Limb (tissue), 2 donors: ENCODE results near the gene KCNIP4.
A peak's percentile ranks its signal among the peaks of the same experiment; 100 is the strongest.

Source experiments
- DNase-seq, 2 donors: peaks; one replicate each; pipeline ENCODE4 v3.0.0-alpha.2; 2016; ENCODE audit errors: extremely low spot score in 2 of 2

The KCNIP4 gene

DNA sequence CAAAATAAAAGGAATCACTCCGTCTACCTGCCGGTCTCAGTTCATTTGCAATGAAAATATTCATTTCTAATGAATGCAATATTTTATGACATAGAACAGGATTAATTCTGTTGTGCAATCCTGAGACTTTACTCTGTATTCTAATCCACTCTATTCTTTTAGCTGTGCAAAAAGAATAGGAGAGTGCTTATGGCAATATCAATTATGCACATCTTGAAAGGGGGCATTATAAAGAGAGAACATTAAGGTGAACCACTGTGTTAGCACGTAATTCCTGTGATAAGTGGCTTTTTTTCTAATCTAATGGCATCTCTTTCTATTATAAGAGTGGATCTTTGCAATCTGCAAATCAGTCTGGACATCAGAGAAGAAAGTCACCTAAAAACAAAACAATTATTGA is 99.5 kb downstream of the KCNIP4 start:
- DNase-seq = no peak

DNA sequence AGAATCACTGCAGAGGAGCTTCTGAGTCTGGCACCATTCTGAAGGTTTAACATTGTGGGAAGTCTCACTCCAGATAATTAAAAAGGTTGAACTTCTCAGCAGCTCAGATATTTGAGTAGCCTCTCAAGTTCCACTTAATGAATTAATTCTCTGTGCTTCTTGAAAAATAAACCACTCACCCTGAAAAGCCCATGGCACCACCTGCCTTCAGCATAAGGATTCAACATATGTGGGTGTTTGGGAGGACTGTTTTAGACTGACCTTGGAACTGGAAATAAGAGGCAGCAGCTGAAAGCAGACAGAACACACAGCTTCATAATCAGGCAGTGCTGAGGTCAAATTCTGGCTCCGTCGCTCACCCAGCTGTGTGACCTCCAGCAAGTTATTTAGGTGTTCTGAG is 100.6 kb downstream of the KCNIP4 start:
- DNase-seq = no peak

DNA sequence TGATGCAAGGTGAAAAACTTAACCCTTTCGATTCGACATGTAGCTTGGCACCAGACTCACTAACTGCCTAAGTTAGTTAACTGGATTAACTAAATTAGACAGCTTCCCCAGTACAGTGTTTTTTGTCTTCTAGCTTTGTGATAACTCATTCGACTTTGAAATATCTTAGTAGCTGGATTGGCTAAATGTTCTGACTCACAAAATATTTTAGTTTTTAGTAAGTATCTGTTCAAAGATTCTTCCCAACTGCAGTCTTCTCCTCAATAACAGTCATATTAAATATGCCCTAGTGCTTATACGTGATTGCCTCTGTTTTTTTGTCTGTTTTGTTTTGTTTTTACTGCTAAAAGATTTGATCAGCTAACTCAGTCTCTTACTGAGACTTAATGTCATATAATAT is 102.9 kb downstream of the KCNIP4 start:
- no peak for DNase-seq

DNA sequence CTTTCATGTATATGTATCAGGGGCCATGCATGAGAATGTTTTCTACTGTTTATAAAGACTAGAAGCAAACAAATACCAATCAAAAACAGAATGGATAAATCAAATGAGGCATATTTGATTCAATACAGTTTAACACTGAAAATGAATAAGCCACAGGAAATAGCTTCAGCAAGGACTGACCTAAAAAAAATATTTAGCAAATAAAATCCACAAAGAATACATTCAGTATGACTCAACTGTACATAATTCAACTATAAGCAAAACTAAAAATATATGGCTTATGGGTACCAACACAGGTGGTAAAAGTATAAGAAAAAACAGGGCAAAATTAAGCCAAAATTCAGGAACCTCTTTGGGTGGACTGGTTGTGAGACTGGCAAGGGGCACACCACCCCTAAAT is 112.9 kb downstream of the KCNIP4 start:
- DNase-seq = no peak

DNA sequence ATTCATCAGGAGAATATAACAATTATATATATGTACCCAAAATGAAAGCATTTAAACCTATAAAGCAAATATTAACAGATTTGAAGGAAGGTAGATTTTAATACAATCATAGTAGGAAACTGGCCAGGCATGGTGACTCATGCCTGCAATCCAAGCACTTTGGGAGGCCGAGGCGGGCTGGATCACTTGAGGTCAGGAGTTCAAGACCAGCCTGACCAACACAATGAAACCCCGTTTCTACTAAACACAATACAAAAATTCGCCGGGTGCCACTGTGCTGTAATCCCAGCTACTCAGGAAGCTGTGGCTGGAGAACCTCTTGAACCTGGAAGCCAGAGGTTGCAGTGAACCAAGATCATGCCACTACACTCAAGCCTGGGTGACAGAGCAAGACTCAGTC is 118.3 kb downstream of the KCNIP4 start:
- DNase-seq = no peak

DNA sequence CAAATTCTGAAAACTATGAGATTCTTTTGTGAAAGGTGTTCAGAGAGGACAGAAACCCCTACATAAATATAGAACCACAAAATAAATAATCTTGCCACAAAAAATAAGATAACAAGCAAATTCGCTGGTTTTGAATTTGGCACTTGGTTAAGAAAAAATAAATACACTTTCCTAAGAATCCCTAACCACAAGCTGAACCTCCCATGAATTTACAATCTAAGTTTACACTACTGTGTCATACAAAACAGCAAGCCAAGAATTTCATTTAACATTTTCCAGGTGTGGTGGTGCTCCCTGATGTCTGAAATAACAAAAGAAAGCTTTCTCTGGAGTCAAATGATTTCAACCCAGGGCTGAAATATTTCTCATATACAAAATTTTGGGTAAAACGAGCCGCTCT is 121.0 kb downstream of the KCNIP4 start:
- DNase-seq = no peak

DNA sequence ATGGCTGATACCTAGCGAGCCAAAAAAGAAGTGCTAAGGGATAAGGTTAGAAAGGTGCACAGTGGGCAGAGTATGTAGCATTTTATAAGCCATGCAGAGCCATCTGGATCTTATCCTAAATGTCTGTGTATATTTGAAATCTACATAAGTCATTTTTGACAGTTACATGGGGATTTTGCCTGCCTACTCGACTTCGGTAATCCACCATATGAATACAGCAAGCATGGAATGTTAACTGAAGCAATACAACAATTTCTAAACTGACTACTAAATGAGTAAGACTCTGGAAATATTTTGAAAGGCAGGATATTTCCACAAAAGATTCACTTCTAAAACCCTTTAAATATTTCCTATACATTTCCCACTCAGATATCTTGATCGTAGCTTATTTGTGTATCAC is 122.5 kb downstream of the KCNIP4 start:
- DNase-seq = no peak

DNA sequence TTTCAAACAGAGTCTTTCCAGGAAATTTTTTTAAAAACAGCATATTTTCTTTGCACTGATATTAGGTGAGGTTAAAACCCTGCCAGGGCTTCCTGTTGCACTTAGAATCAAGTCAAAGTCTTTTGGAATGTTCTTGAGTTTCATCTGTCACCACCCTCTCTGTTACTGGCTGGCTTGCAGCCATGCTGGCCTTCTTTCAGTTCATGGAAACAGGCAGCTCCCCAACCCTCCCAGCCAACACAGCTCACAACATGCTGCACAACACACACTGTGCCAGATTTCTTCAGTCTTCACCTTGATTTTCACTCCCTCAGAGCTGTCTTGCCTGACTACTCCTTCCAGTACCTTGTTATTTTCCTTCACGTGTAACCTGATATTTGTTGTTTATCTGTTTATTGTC is 129.5 kb downstream of the KCNIP4 start:
- peak; percentile 32 to 38 for DNase-seq

DNA sequence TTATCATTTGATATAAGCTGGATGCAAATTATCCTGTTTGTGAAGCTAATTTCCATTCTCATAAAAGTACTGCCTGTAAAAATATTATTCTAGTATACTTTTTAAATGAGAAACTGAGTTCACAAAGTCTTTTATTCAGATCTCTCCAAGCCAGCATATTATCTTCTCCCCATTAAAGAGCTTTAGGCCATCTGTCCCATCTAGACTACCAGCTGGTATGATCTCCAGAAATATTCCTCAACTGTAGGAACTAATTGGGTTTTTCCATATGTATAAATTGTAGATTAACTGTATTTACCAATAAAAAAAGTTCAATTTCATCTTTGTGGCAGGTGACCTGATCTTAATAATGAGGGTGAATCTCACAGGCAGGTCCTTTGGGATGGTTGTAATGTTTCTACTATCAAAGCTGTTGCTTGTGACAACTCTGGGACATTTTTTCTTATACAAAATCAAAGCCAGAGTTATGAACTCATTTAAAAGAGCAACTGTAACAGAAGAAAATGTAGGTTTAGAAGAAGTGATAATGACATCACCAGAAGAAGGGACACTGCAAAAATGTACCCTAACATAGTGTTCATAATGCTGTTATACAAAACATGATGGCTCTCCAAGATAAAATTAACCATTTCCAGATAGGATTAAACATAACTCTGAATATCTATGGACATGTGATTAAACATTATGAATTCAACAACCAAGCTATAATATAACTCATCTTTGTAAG is 132.8 kb downstream of the KCNIP4 start:
- no peak for DNase-seq

DNA sequence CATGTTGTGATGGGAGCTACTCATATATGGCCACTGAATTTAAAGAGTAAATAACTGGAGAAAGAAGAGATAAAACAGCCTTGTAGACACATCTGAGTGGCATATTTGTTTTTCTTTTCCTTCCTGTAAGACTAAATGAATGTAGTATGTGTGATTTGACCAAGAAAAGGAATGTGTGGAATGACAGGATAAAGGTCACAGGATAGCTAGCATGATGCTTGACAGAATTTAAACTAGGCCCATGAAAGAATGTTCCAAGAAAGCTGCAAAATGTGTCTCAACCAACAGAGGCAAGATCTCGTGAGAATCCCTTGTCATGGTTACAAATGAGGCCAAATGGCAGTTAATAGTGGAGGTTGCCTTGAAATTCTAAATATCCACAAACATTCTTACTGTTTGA is 137.0 kb downstream of the KCNIP4 start:
- DNase-seq = no peak

DNA sequence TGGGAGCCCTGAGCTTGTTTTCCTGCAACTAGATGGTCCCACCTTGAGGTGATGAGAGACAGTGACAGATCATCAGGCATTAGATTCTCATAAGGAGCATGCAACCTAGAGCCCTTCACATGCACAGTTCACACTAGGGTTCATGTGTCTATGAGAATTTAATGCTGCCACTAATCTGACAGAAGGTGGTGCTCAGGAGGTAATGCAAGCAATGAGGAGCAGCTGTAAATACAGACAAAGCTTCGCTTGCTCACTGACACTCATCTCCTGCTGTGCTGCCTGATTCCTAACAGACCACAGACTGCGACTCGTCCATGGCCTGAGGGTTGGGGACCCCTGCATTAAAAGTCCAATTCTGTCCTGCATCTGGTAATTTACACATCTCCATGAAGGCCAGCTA is 141.6 kb downstream of the KCNIP4 start:
- no peak for DNase-seq

DNA sequence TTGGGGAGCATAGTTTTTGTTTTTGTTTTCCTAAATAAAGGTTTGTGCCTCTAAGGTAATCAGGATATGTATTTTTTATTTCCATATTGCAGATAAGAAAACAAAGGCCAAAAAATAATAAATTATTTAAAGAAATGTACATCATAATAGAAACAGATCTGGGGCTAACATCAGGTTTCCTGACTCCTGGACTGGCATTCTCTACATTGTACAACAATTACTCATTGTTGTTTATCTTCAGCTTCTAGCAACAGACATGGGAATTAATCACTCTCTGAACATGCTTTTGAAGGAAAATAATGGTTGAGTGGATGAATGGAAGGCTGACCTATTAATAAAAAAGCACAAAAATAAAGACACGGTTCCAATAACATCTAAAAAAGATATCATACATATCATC is 146.2 kb downstream of the KCNIP4 start:
- no peak for DNase-seq

DNA sequence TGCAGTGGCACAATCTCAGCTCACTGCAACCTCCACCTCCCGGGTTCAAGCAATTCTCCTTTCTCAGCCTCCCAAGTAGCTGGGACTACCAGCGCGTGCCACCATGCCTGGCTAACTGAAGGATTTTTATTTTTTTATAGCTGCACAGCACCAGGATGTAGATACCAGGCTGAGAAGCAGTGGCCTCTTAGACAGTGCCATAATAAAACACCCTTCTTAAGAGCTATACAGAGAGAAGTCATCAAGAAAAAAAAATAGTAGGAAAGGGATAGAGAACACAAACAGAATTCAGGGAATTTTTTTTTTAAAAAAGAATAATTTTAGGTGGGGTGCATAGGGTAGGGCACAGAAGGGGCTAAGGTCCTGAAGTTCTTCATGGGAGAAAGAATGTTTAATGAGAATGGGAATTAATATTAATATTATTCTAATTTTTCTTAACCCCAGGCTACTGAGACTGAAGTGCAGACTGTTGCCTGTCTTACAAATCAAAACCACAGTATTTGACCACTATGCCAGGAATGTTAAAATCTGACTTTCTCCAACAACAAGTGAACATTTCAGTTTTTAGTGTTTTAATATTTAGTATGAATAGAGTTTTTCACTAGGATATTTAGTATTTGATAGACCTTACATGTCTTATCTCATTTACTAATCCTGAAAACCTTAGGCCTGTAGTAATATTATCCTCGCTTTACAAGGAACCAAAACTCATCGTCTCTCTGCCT is 146.7 kb downstream of the KCNIP4 start:
- DNase-seq = no peak

DNA sequence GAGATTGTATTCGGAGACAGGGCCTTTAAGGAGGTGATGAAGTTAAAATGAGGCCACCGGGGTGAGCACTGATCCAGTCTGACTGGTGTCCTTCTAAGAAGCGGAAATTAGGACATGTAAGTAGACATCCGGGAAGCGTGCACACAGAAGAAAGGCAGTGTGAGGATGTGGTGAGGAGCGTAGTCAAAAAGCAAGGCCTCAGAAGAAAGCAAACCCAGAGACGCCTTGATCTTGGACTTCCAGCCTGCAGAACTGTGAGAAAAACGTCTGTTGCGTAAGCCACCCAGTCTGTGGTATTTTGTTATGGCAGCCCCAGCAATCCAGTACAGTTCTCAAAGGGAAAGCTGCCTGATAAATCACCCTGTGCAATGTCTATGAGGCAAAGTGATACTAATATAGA is 153.5 kb downstream of the KCNIP4 start:
- no peak for DNase-seq

DNA sequence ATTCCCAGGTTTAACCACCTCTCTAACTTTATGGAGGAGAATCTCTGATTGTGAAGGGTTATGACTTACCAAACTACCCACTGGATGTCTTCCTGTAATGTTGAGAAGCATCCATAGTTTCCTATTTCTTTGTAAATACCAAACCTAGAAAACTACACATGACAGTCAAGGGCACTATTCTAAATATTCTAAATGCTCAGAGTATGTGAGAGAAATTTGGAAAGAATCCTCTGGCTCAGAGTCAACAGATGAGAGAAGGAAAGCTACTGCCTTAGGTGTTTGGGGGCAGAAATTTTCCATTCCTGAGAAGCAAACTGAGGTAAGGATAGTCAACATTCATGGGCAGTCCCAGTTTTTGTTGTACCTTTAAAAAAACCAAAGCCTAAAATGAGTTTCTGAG is 155.8 kb downstream of the KCNIP4 start:
- DNase-seq = no peak

DNA sequence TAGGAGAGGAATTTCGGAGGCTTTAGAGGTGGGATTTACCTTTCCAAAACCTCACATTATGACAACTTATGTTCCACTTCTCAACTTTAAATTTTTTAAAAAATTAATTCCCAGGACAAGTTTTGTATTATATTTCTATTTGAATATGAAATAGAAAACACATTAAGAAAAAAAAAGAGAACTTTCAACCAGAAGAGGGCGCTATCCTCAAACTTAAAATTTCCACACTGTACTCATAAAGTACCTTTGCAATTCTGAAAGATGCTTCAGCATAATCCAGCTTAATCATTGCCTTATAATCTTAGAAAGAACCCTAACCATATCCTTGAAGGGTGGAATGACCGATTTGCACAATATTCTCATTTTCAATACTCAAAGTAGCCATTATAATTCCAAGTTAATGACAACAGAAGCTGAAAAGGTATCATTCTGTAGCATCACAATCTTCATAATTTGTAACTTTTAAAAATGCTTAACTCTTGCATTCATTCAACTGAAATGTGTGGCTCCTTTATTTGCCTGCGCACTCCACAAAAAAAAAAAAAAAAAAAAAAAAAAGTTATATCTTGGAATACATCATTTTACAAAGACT is 158.0 kb downstream of the KCNIP4 start:
- DNase-seq = peak in 1 of 2 donors; percentile 40

DNA sequence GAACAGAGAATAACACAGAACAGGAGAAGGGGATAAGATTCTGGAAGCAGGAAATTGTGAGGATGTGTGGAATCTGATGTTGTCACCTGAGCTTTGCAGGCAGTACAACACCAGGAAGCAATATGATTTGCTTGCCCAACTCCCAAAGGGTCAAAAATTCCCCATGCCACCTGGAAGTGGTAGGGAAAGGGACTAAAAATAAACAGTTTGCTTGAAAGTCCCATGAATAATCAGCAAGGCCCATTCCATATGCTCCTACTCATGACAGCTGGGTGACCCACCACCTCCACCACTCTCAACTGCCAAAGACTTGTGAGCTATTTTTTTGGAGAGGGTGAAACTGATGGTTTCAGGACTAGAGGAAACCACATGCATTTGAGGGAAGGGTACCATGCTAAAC is 168.4 kb downstream of the KCNIP4 start:
- DNase-seq = no peak

DNA sequence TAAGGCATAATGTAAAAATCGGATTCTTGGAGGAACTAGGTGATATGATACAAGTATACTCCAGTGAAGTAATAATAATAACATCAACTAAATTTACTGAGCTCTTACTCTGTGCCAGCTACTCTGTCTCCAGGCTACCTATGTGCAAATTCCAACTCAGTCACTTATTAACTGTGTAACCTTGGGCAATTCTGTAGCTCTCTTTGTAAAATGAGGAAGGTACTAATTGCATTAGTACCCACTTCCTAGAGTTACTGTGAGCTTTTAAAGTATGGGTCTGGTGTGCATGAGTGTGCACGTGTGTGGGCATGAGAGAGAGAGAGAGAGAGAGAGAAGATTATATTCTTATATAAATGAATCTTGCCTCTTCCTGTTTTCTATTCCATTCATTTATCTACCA is 169.9 kb downstream of the KCNIP4 start:
- no peak for DNase-seq

DNA sequence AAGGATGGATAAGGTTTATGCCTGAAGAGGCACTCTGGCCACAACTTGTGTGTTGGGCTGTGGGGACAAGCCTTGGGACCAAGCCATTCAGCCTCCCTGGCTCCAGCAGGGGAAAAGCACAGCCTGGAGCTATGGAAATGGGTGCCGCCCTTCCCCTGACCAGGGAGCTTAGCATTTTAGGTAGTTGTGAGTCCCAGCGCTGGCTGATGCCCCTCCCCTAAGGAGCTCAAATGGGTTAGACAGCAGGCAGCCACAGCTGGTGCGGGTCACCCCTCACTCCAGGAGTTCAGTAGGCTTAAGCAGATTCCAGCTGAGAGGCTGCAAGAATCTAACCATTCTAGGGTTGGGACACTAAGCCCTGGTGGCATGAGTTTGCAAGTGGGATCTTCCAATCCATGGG is 172.9 kb downstream of the KCNIP4 start:
- no peak for DNase-seq

DNA sequence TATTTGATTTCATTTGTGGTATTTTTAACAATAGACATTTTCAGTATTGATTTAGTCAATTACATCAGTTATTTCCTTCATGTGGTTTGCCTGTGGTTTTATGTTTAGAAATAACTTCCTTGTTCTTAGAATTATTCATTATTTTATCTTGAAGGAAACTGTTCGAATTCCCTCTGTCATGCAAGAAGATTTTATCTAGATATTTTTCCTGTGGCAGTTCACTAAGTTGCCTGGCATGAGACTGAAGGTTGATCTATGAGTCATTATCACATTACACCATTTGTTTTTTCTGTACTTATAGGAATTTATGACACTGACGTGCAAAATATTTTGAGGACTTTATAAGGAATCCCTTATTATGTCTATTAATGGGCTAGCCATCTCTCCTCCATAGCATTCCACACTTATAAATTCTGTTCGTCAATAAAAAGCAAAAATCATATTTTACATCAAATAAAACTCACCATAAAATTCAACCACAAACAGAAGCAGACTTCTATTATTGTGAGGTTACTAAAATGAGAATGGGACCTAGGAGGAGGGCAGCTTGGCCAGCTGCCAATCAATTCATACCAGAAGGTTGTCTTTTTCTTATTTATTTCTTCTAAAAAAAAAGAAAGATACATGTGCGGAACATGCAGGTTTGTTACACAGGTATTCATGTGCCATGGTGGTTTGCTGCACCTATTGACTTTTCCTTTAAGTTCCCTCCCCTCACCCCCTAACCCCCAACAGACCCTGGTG is 179.0 kb downstream of the KCNIP4 start:
- DNase-seq = no peak

DNA sequence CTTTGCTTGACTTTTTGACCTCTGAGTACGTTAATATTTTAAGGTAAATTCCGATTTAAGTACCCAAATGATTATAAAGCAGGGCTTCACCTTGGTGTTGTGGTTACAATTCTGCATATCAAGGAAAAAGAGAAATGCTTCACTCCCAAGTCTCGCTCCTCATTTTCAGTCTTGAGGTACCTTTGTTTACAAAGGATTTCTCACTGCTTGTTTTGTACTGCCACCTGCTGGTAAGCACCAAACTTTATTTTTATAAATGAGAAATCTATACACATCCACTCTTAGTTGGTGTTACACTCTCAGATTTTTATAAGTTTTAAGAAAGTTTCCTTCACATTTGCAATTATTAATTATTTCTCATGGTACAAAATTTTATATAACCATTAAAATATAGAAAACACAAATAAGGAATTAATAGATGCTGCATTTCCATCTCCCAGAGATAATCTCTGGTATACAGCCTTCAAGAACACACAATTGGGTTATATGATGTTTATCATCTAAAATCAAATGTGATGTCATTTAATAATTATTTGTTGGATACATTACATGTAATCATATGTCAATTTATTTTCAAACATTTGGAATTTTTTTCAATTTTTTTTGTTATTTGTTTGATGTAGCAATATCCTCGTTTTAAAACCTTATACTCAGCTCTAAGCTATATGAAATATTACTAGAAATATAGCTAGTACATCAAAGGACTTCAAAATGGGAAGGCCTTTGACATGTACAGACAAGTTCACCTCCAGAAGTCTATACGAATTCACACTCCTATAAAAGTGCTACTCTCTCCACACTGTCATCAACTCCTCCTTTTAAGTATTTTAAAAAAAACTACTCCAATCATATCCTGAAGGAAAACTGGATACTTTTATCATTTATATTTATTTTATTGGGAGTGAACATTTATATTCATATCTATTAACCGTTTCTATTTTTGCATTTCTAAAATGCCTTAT is 179.9 kb downstream of the KCNIP4 start:
- DNase-seq = peak in 1 of 2 donors; percentile 61
